Measurements from ENCODE around the gene SAP30L. TPM values are rescaled to one million over a fixed set of nuclear protein-coding genes. Genes with fewer than 3 reads are reported as not detected.

SAP30L gene
- total and polyA plus RNA-seq, 2 of the 4 experiments (the other 2 are of a cell fraction) = 9.7 to 17.6 TPM

DNA sequence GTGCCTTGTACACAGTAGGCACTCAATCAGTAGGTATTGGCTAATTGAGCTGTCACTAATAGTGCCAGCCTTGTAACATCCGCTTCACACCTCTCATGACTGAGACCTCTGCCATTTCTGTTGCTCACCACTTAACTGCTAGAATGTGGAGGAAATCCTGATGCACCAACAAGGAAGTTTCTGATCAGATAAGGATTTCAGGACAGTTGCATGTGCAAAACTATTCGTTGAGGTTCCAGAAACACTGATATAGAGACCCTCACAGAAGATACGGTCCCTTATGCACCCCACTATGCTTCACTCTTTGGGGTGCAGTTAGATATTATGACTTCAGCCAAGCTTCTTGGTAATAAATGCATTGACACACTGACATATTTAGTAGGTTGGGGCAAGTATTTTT, 10.7 kb downstream of the SAP30L start:
- Histone ChIP-seq H3K9me1 (ENCODE audit: insufficient read depth, low read length) (peaks cover 3% of the 10 kb centered on the region; the same call in 1 of the 2 replicates), H2BK20ac (ENCODE audit: low read depth, low read length) (no peak overlapping the region), H3K23ac (ENCODE audit: low read depth, low read length) (no peak overlapping the region), H3K36me3 (ENCODE audit: control insufficient read depth, insufficient read depth, low read length) (peaks cover 46% of the 10 kb centered on the region), H2AK9ac (replicated peaks; ENCODE audit: low read depth, low read length, poor library complexity) (no peak overlapping the region), H4K5ac (ENCODE audit: low read depth, low read length) (no peak overlapping the region), H2BK15ac (ENCODE audit: low read depth, low read length) (no peak overlapping the region), H2BK5ac (ENCODE audit: low read depth, low read length, poor library complexity, severe bottlenecking) (no peak overlapping the region), H3K9ac (ENCODE audit: low read depth, low read length) (no peak overlapping the region), H4K91ac (ENCODE audit: insufficient read depth, low read depth, low read length) (no peak overlapping the region), H3K4me3 (ENCODE audit: insufficient read depth, low read depth, low read length) (no peak overlapping the region), H3K4me2 (ENCODE audit: low read depth, low read length) (no peak overlapping the region), H4K8ac (ENCODE audit: low read depth in 2 of 2, low read length in 2 of 2) (no peak overlapping the region), H2BK120ac (ENCODE audit: low read depth, low read length) (no peak overlapping the region), H2AK5ac (ENCODE audit: low read depth, low read length) (no peak overlapping the region), H3K27ac (ENCODE audit: insufficient read depth, low read length) (no peak overlapping the region), H3K18ac (ENCODE audit: low read depth, low read length) (no peak overlapping the region), H3K27me3 (ENCODE audit: control insufficient read depth, insufficient read depth, low read length) (no peaks in the 10 kb centered on the region), H3K14ac (replicated peaks; ENCODE audit: low read depth, low read length) (no peak overlapping the region), H3K4me1 (ENCODE audit: control insufficient read depth, insufficient read depth, low read length) (no peaks in the 10 kb centered on the region), H2AFZ (replicated peaks; ENCODE audit: low read length, poor library complexity) (no peak overlapping the region), H3K56ac (ENCODE audit: extremely low read depth, insufficient read depth, low read length) (no peak overlapping the region), H3K9me3 (ENCODE audit: control insufficient read depth, insufficient read depth, low read length) (no peaks in the 10 kb centered on the region), H3K4ac (ENCODE audit: low read depth, low read length) (no peak overlapping the region), H4K20me1 (ENCODE audit: insufficient read depth, low read length) (no peaks in the 10 kb centered on the region), H3K79me1 (ENCODE audit: low read depth in 1 of 2, low read length in 2 of 2) (peaks cover 3 to 12% of the 10 kb centered on the region in 2 experiments; a peak in 3 of 4 replicates)
- WGBS, 2 experiments (ENCODE audit: extremely low coverage in 2 of 2, insufficient read length in 1 of 2) = no CpG with 5 or more reads among the region's 3 CpGs
- dilution Hi-C loops (cut with HindIII; ENCODE audit: low sequenced_read_pairs, unreplicated experiment) (no loop called here), intact Hi-C loops (cut with micrococcal nuclease) (no loop called here), in situ Hi-C loops (cut with MboI; ENCODE audit: low sequenced_read_pairs) (loop anchor here (25.0 kb wide), 1 partner anchor 356 kb away; no protein-coding TSS in a partner anchor)
- POLR2A ChIA-PET (ENCODE audit: unreplicated experiment) = no interaction called here
- TF ChIP-seq FOS (IDR thresholded peaks at IDR 0.05; ENCODE audit: low read depth, low read length) = no peak
- TF ChIP-seq, protein P1, sequence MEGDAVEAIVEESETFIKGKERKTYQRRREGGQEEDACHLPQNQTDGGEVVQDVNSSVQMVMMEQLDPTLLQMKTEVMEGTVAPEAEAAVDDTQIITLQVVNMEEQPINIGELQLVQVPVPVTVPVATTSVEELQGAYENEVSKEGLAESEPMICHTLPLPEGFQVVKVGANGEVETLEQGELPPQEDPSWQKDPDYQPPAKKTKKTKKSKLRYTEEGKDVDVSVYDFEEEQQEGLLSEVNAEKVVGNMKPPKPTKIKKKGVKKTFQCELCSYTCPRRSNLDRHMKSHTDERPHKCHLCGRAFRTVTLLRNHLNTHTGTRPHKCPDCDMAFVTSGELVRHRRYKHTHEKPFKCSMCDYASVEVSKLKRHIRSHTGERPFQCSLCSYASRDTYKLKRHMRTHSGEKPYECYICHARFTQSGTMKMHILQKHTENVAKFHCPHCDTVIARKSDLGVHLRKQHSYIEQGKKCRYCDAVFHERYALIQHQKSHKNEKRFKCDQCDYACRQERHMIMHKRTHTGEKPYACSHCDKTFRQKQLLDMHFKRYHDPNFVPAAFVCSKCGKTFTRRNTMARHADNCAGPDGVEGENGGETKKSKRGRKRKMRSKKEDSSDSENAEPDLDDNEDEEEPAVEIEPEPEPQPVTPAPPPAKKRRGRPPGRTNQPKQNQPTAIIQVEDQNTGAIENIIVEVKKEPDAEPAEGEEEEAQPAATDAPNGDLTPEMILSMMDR (conservative IDR thresholded peaks at IDR 0.05; ENCODE audit: low read depth, low read length) = no peak
- TF ChIP-seq, protein P2, sequence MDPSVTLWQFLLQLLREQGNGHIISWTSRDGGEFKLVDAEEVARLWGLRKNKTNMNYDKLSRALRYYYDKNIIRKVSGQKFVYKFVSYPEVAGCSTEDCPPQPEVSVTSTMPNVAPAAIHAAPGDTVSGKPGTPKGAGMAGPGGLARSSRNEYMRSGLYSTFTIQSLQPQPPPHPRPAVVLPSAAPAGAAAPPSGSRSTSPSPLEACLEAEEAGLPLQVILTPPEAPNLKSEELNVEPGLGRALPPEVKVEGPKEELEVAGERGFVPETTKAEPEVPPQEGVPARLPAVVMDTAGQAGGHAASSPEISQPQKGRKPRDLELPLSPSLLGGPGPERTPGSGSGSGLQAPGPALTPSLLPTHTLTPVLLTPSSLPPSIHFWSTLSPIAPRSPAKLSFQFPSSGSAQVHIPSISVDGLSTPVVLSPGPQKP (IDR thresholded peaks at IDR 0.05; ENCODE audit: borderline replicate concordance, low read depth, low read length) = no peak
- no peak for TF ChIP-seq MAFK (IDR thresholded peaks at IDR 0.05; ENCODE audit: low read depth, low read length)
- CTCF ChIA-PET = no interaction called here
- BruUV-seq (replicated peaks) = no TSS peak
- no peak for DNase-seq
- ATAC-seq (ENCODE audit: low read depth) = no peak

All from IMR-90 (cell line).